T follicular helper cell (primary cell): Measurements from ENCODE around the gene BSPRY.
"Not testable (repeated sequence)": the region's sequence is repeated elsewhere in the genome, so short reads cannot be mapped to it uniquely, and the experiment has no call there.

Source experiments
- DNase-seq: peaks from one replicate; pipeline ENCODE4 v3.0.0-alpha.2; 2020; ENCODE audit warnings: low read depth

Gene BSPRY

GRCh38 chr9:113341712-113342410, 7.5 kb upstream of the BSPRY start:
- DNase-seq = no peak

GRCh38 chr9:113343732-113344231, 5.6 kb upstream of the BSPRY start:
- DNase-seq = no peak

GRCh38 chr9:113345190-113345589, 4.2 kb upstream of the BSPRY start:
- no peak for DNase-seq

GRCh38 chr9:113345671-113346070, 3.7 kb upstream of the BSPRY start:
- no peak for DNase-seq

- DNase-seq = no peak
Observed at GRCh38 chr9:113348437-113348836, 904 bp upstream of the BSPRY start.

GRCh38 chr9:113349066-113349444, 286 bp upstream of the BSPRY start:
- no peak for DNase-seq

- no peak for DNase-seq
Observed at GRCh38 chr9:113350107-113350661, 843 bp downstream of the BSPRY start.

- DNase-seq = no peak
Observed at GRCh38 chr9:113350937-113351336, 1.6 kb downstream of the BSPRY start.

- no peak for DNase-seq
Observed at GRCh38 chr9:113352006-113352405, 2.7 kb downstream of the BSPRY start.

- no peak for DNase-seq
Observed at GRCh38 chr9:113352411-113352810, 3.1 kb downstream of the BSPRY start.

GRCh38 chr9:113355040-113355596, 5.8 kb downstream of the BSPRY start:
- no peak for DNase-seq

- DNase-seq = no peak
Observed at GRCh38 chr9:113356686-113357292, 7.4 kb downstream of the BSPRY start.

GRCh38 chr9:113359385-113359784, 10.0 kb downstream of the BSPRY start:
- DNase-seq = no peak

- DNase-seq = no peak
Observed at GRCh38 chr9:113360242-113360842, 11.0 kb downstream of the BSPRY start.

- DNase-seq = no peak
Observed at GRCh38 chr9:113361304-113362018, 12.1 kb downstream of the BSPRY start.

GRCh38 chr9:113363336-113363735, 14.0 kb downstream of the BSPRY start:
- DNase-seq = no peak

GRCh38 chr9:113364951-113365350, 15.6 kb downstream of the BSPRY start:
- DNase-seq = no peak

- not testable (repeated sequence) for DNase-seq
Observed at GRCh38 chr9:113365652-113366051, 16.3 kb downstream of the BSPRY start.

GRCh38 chr9:113368348-113368981, 19.1 kb downstream of the BSPRY start:
- DNase-seq = no peak

- DNase-seq = no peak
Observed at GRCh38 chr9:113368982-113369854, 19.9 kb downstream of the BSPRY start.

GRCh38 chr9:113369855-113370140, 20.5 kb downstream of the BSPRY start:
- DNase-seq = no peak
